Esophagus squamous epithelium (tissue), 5 donors: ENCODE results near the gene CDH11. TPM values are rescaled to one million over a fixed set of nuclear protein-coding genes. Genes with fewer than 3 reads are reported as not detected.

Source experiments
- DNase-seq: peaks from one replicate; lab custom pipeline; 2025; lab: John Stamatoyannopoulos, UW
- H3K27ac ChIP-seq, 4 donors: fragments of 200-600 bp; sonication (generic); one replicate each; pipeline ENCODE4 v1.5.1; 2016 to 2019; ENCODE audit warnings: mild to moderate bottlenecking in 1 of 4
- H3K27me3 ChIP-seq, 4 donors: fragments of 200-600 bp; sonication (generic); 1 replicate in 3 of 4; 2 replicates in 1 of 4; pipeline versions ENCODE4 v1.5.1 to v1.6.0; 2017 to 2021; ENCODE audit warnings: antibody characterized with exemption in 1 of 4
- H3K36me3 ChIP-seq, 3 donors: fragments of 200-600 bp; sonication (generic); one replicate each; pipeline ENCODE4 v1.5.1; 2016 to 2019
- H3K4me1 ChIP-seq, 3 donors: fragments of 200-600 bp; sonication (generic); one replicate each; pipeline ENCODE4 v1.5.1; 2017 to 2019
- H3K4me3 ChIP-seq, 4 donors: fragments of 200-600 bp; sonication (generic); 1 replicate in 3 of 4; 2 replicates in 1 of 4; pipeline ENCODE4 v1.5.1; 2016 to 2019; ENCODE audit warnings: mild to moderate bottlenecking in 2 of 4, moderate library complexity in 1 of 4
- H3K9me3 ChIP-seq, 3 donors: fragments of 200-600 bp; sonication (generic); one replicate each; pipeline ENCODE4 v1.5.1; 2016 to 2019
- POLR2A ChIP-seq, 4 donors: fragments of 450-650 bp; IDR thresholded peaks; one replicate each; pipeline ENCODE4 v1.6.1; 2017; ENCODE audit warnings: antibody characterized with exemption in 4 of 4, mild to moderate bottlenecking in 4 of 4, moderate library complexity in 3 of 4
- WGBS, 2 donors: methylation state at CpG; one replicate each; pipeline ENCODE4 v1.1.5; 2018; 5-methylcytosine and 5-hydroxymethylcytosine counted together
- intact Hi-C: fragments of 100-400 bp; cut with DNase I; formaldehyde crosslinking; loops from one replicate; pipeline ENCODE4 v1.15.0; 2022
- total RNA-seq, 4 donors: library from RNA; depleted of rRNA; stranded (reverse); fragments of >200 nt; gene quantifications; one replicate each; pipeline ENCODE4 v1.1.0, GENCODE V29; 2016
- TF ChIP-seq, protein P1 (sequence below), 6 experiments: fragments of 450-650 bp in 4 of 6; fragments of 200-600 bp in 2 of 6; sonication (generic) in 2 of 6; IDR thresholded peaks; one replicate each; pipeline ENCODE4 v1.5.1; 2016 to 2019; ENCODE audit warnings: antibody characterized with exemption in 6 of 6, mild to moderate bottlenecking in 4 of 6, moderate library complexity in 4 of 6
- donor health status: DM: yes; HTN: yes; CAD: no.

CDH11 gene
- total RNA-seq, 4 donors from 2014 or later = 3.4 to 17.5 (median 6.6) TPM

DNA sequence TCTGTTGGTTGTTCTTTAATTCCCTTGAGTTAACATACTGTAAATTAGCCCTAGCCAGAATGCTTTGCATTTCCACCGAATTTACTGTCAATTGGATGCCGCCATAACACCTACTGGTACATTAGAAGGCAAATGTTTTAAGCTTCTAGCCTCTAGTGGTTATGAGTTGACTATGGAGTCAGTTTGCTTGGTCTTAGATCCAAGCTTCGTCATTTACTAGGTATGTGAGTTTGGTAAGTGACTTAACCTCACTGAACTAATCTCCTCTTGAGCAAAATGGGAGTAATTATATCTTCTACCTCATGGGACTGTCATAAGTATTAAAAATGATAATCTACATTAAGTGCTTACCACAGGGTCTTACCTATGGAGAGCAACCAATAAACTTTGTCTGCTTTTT lies 20.4 kb upstream of the CDH11 start:
- no peaks in the 10 kb centered on the region for H3K4me1 ChIP-seq
- TF ChIP-seq, protein P1, sequence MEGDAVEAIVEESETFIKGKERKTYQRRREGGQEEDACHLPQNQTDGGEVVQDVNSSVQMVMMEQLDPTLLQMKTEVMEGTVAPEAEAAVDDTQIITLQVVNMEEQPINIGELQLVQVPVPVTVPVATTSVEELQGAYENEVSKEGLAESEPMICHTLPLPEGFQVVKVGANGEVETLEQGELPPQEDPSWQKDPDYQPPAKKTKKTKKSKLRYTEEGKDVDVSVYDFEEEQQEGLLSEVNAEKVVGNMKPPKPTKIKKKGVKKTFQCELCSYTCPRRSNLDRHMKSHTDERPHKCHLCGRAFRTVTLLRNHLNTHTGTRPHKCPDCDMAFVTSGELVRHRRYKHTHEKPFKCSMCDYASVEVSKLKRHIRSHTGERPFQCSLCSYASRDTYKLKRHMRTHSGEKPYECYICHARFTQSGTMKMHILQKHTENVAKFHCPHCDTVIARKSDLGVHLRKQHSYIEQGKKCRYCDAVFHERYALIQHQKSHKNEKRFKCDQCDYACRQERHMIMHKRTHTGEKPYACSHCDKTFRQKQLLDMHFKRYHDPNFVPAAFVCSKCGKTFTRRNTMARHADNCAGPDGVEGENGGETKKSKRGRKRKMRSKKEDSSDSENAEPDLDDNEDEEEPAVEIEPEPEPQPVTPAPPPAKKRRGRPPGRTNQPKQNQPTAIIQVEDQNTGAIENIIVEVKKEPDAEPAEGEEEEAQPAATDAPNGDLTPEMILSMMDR (IDR thresholded peaks at IDR 0.05) = no peak
- TF ChIP-seq POLR2A (IDR thresholded peaks at IDR 0.05) = no peak
- no peaks in the 10 kb centered on the region for H3K9me3 ChIP-seq
- WGBS, 2 donors = 69 to 87% methylated on average over 3 of the region's 3 CpGs
- H3K36me3 ChIP-seq = no peaks in the 10 kb centered on the region
- no peak overlapping the region for H3K27ac ChIP-seq
- H3K27me3 ChIP-seq = no peaks in the 10 kb centered on the region
- no peak for DNase-seq
- H3K4me3 ChIP-seq = no peak overlapping the region
- intact Hi-C loops = no loop called here

DNA sequence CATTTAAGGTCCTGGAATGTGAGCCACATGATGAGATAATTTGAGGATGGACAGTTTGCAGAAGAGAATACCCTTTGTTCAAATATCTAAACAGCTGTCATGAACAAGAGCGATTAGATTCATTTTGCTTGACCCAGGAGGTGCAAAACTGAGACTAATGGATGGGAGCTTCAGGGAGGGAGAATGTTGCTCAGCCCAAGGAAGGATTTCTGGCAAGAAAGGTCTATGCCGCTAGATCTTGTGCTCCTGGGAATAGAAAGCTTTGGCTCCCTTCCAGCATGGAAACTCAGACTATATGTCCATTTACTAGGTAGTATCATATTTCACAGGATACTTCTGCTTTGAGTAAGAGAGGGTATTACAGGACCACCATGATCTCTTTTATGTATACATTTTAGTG lies 14.8 kb upstream of the CDH11 start:
- H3K27ac ChIP-seq = no peak overlapping the region
- TF ChIP-seq POLR2A (IDR thresholded peaks at IDR 0.05) = no peak
- TF ChIP-seq, protein P1 (IDR thresholded peaks at IDR 0.05) = no peak
- no peak for DNase-seq
- intact Hi-C loops = no loop called here
- H3K9me3 ChIP-seq = no peaks in the 10 kb centered on the region
- no peaks in the 10 kb centered on the region for H3K36me3 ChIP-seq
- 52 to 54% methylated on average over 2 of the region's 2 CpGs for WGBS, 2 donors
- no peaks in the 10 kb centered on the region for H3K4me1 ChIP-seq
- H3K27me3 ChIP-seq = no peaks in the 10 kb centered on the region
- no peak overlapping the region for H3K4me3 ChIP-seq

DNA sequence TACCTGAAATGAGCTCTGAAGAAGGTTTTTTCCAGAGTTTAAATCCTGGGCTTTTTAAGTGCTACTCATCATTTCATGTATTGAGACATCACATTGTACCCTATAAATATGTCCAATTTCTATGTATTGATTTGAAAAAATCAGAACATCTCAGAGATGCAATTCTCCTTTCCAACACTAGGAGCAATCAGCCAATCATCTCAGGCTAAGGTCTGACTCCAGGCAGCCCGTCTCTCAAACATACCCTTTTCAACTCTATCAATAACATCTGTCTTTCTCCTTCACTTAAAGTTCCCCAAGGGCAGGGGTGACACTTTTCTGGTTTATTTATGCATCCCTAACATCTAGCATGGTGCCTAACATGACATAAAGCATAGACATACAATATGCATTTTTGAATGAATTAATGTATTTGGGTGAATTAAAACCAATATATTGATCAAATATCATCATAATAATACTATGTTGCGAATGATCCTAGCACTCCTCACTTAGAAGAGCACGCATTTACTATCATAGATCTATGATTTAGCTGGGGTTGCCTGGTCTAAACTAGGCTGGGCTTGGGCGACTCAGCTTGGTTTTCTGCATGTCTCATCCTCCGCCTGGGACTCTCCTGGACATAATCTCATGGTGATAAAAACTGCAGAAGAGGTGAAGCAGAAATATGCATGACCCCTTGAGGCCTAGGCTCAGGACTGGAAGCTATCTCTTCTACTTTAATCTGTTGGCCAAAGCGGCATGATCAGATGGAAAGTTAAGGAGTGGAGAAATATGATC lies 5.2 kb upstream of the CDH11 start:
- peaks cover 4 to 20% (median 4%) of the 10 kb centered on the region in 3 donors for H3K4me1 ChIP-seq
- H3K27ac ChIP-seq = no peak overlapping the region
- H3K4me3 ChIP-seq = no peak overlapping the region

DNA sequence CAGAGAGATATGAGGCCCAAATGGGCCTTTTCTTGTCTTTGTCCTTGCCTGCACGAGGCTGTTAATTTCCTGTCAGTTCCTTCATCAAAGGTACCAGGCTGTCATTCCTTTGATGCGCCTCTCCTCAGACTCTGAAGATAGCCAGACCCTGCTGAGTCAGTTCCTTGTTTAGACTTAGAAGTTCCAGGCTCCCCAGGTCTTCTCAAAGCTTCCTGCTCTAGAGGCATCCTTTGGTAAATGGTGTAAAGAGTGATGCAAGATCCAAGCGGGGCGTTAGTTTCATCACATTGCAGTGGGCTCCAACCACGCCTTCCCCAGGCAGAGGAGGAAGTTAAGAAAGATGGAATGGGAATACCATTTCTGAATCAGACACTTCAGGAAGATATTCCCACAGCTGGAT lies 4.0 kb upstream of the CDH11 start:
- Histone ChIP-seq H3K27ac (peak overlapping the region in 1 of 4 donors; percentile 17), H3K36me3 (no peaks in the 10 kb centered on the region), H3K27me3 (peaks cover 0 to 37% (median 2%) of the 10 kb centered on the region in 4 donors), H3K9me3 (no peaks in the 10 kb centered on the region), H3K4me3 (no peak overlapping the region), H3K4me1 (peaks cover 4 to 32% (median 9%) of the 10 kb centered on the region in 3 donors)
- 55 to 58% methylated on average over 4 of the region's 5 CpGs for WGBS, 2 donors
- DNase-seq = no peak
- intact Hi-C loops = no loop called here
- TF ChIP-seq POLR2A (IDR thresholded peaks at IDR 0.05) = no peak
- TF ChIP-seq, protein P1 (IDR thresholded peaks at IDR 0.05) = no peak

More for the DNA sequence above, 5.2 kb upstream of the CDH11 start:
- Histone ChIP-seq H3K36me3 (no peaks in the 10 kb centered on the region), H3K27me3 (peaks cover 0 to 25% (median 2%) of the 10 kb centered on the region in 4 donors), H3K9me3 (no peaks in the 10 kb centered on the region)
- no peak for DNase-seq
- 89% methylated on average over 6 of the region's 6 CpGs for WGBS, 2 donors
- TF ChIP-seq POLR2A (IDR thresholded peaks at IDR 0.05) = no peak
- TF ChIP-seq, protein P1 (IDR thresholded peaks at IDR 0.05) = peak in 2 of 6 experiments; percentile 21 to 23
- intact Hi-C loops = no loop called here

DNA sequence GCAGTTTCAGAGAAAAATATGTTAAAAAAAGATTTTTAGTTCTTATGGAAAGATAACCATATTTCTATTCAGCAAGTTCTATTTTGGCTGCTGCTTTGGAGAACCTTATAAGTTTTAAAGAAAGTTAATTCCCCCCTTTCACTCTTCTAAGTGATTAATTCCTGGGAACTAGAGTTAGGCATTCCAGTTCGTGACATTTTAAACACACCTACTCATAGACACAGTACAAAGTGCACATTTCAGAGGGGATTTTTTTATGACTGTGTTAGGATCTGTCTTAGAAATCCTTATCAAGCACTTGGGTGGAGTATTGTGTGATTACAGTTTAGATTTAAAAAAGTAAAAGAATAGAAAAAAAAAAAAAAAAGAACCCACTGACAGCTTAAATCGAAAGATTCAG lies 3.5 kb upstream of the CDH11 start:
- Histone ChIP-seq H3K27me3 (peaks cover 0 to 42% (median 2%) of the 10 kb centered on the region in 4 donors), H3K9me3 (no peaks in the 10 kb centered on the region), H3K4me1 (peaks cover 4 to 35% (median 9%) of the 10 kb centered on the region in 3 donors), H3K27ac (peak overlapping the region in 1 of 4 donors; percentile 17), H3K4me3 (no peak overlapping the region), H3K36me3 (no peaks in the 10 kb centered on the region)
- DNase-seq = no peak
- TF ChIP-seq, protein P1 (IDR thresholded peaks at IDR 0.05) = no peak
- TF ChIP-seq POLR2A (IDR thresholded peaks at IDR 0.05) = no peak
- intact Hi-C loops = no loop called here
- WGBS, 2 donors = 14 to 25% methylated on average over 2 of the region's 2 CpGs
